Esophagus muscularis mucosa (tissue), 4 donors: Measurements from ENCODE around the gene OR2T34. TPM values are rescaled to one million over a fixed set of nuclear protein-coding genes. Genes with fewer than 3 reads are reported as not detected.
"Not testable (repeated sequence)": the region's sequence is repeated elsewhere in the genome, so short reads cannot be mapped to it uniquely, and the experiment has no call there.

ENCODE experiments used
- DNase-seq: peaks from one replicate; pipeline ENCODE4 v3.0.0-alpha.2; 2017; ENCODE audit errors: extremely low spot score
- H3K27ac ChIP-seq, 4 donors: fragments of 200-600 bp; sonication (generic); replicated peaks in 1 of 4; 1 replicate in 3 of 4; 2 replicates in 1 of 4; pipeline ENCODE4 v1.5.1; 2016 to 2019; ENCODE audit warnings: mild to moderate bottlenecking in 1 of 4
- H3K27me3 ChIP-seq, 4 donors: fragments of 200-600 bp; sonication (generic); one replicate each; pipeline versions ENCODE4 v1.5.1 to v1.6.0; 2016 to 2019
- H3K36me3 ChIP-seq, 4 donors: fragments of 200-600 bp; sonication (generic); one replicate each; pipeline ENCODE4 v1.5.1; 2016 to 2019
- H3K4me1 ChIP-seq, 4 donors: fragments of 200-600 bp; sonication (generic); one replicate each; pipeline ENCODE4 v1.5.1; 2016 to 2019
- H3K4me3 ChIP-seq, 4 donors: fragments of 200-600 bp; sonication (generic); 1 replicate in 2 of 4; 2 replicates in 2 of 4; pipeline ENCODE4 v1.5.1; 2016 to 2019; ENCODE audit warnings: mild to moderate bottlenecking in 4 of 4, moderate library complexity in 1 of 4
- H3K9me3 ChIP-seq, 4 donors: fragments of 200-600 bp; sonication (generic); 1 replicate in 3 of 4; 2 replicates in 1 of 4; pipeline ENCODE4 v1.5.1; 2016 to 2019
- intact Hi-C: fragments of 100-400 bp; cut with DNase I; formaldehyde crosslinking; loops from one replicate; pipeline ENCODE4 v1.15.1; 2023
- small RNA-seq, 3 donors: library from RNA; depleted of rRNA; stranded (forward); fragments of <200 nt; gene quantifications; one replicate each; pipeline ENCODE3, GENCODE V24; 2016
- total RNA-seq, 4 donors: library from RNA; depleted of rRNA; stranded (reverse); fragments of >200 nt; gene quantifications; one replicate each; pipeline versions ENCODE4 v1.1.0 to v1.2.1, GENCODE V29; 2016

Gene OR2T34
- total RNA-seq, 4 donors from 2014 or later, result not detected

DNA sequence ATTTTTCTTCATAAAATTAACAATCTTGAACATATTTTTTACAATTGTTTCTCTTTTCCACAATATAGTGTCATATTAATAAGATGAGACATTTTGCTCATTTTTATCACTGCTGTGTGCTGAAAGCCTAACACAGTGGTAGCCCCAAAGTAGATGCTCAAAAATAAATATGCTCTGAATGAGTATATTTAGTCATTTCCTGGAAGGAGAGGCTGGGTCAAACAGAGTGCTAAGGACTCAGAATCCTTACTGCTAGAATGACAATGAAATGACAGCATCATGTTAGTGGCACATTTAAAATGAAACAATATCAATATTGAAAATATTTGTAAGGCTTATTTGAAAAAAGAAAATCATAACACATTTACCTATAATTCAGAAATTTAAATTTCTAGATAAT, 37.1 kb downstream of the OR2T34 start:
- intact Hi-C loops, DNase-seq, H3K36me3 ChIP-seq, H3K4me3 ChIP-seq, H3K27ac ChIP-seq, H3K9me3 ChIP-seq, H3K4me1 ChIP-seq, H3K27me3 ChIP-seq: not testable (repeated sequence)

Small RNA genes lying within 50 kb of the gene (small RNA-seq; reads per million reads assigned to genes)
- 0 reads per million in 3 donors for gene RF00019

Other genes with a start within 250 kb of the OR2T34 start
- gene OR14C36, start 226.0 kb downstream of the OR2T34 start, total RNA-seq, result not detected
- gene OR2T4, start 213.1 kb downstream of the OR2T34 start, total RNA-seq, result not detected
- gene OR2T6, start 199.0 kb downstream of the OR2T34 start, total RNA-seq, result not detected
- not detected for gene OR2T1, start 171.7 kb downstream of the OR2T34 start, total RNA-seq
- not detected for gene OR2T2, start 129.1 kb downstream of the OR2T34 start, total RNA-seq
- gene OR2T3, start 101.4 kb downstream of the OR2T34 start, total RNA-seq, result not detected
- gene OR2T5, start 86.2 kb downstream of the OR2T34 start, total RNA-seq, result not detected
- not detected for gene OR2G6, start 66.7 kb downstream of the OR2T34 start, total RNA-seq
- gene OR2T29, start 12.0 kb downstream of the OR2T34 start, total RNA-seq, result not detected
- gene OR2T10, start 22.9 kb upstream of the OR2T34 start, total RNA-seq, result not detected
- not detected for gene OR2T11, start 60.3 kb upstream of the OR2T34 start, total RNA-seq
- not detected for gene OR2T35, start 70.5 kb upstream of the OR2T34 start, total RNA-seq
- gene OR2T27, start 80.8 kb upstream of the OR2T34 start, total RNA-seq, result not detected
- gene OR14I1, start 128.0 kb upstream of the OR2T34 start, total RNA-seq, result not detected
- gene LYPD8, start 181.0 kb upstream of the OR2T34 start, total RNA-seq, result under 1 TPM in 1 of 4 donors, not detected in 3; 0.57 TPM